ENCODE data around the gene B3GALNT1. TPM values are rescaled to one million over a fixed set of nuclear protein-coding genes. Genes with fewer than 3 reads are reported as not detected.

B3GALNT1 gene
- total and polyA plus RNA-seq, 4 donors, result 4.6 to 24.0 (median 15.3) TPM

DNA sequence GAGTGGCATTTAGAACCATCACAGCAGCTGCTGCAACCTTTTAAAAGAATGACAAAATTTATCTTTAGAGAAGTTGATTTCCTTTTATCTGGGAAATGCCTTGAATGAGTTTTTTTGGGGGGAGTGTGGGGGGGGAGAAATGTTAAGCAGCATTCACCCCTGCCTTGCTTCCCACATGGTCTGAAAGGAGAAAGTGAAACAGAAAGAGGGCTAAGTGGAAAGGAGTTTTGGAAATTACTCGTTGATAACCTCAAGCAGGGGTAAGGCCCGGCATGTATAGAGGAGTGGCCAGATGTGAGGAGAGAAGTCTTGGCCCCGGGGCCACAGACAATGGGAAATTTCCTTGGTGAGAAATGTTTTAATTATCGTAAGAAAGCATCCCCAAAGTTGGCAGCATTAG lies 23.5 kb downstream of the B3GALNT1 start:
- ATAC-seq (ENCODE audit: insufficient read depth, low FRiP score), result no peak
- TF ChIP-seq, protein P1, sequence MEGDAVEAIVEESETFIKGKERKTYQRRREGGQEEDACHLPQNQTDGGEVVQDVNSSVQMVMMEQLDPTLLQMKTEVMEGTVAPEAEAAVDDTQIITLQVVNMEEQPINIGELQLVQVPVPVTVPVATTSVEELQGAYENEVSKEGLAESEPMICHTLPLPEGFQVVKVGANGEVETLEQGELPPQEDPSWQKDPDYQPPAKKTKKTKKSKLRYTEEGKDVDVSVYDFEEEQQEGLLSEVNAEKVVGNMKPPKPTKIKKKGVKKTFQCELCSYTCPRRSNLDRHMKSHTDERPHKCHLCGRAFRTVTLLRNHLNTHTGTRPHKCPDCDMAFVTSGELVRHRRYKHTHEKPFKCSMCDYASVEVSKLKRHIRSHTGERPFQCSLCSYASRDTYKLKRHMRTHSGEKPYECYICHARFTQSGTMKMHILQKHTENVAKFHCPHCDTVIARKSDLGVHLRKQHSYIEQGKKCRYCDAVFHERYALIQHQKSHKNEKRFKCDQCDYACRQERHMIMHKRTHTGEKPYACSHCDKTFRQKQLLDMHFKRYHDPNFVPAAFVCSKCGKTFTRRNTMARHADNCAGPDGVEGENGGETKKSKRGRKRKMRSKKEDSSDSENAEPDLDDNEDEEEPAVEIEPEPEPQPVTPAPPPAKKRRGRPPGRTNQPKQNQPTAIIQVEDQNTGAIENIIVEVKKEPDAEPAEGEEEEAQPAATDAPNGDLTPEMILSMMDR (IDR thresholded peaks at IDR 0.05; ENCODE audit: control extremely low read depth, extremely low read depth), result no peak
- 27 to 30% methylated on average over 4 of the region's 4 CpGs for WGBS, 2 donors
- Histone ChIP-seq H3K36me3 (ENCODE audit: control insufficient read depth in 4 of 4, insufficient read depth in 4 of 4, low read length in 4 of 4) (peaks cover 4 to 11% (median 10%) of the 10 kb centered on the region in 4 donors), H3K9ac (ENCODE audit: insufficient read depth in 1 of 2, low read length in 2 of 2) (no peak overlapping the region), H3K4me1 (ENCODE audit: control insufficient read depth in 5 of 5, insufficient read depth in 5 of 5, low read length in 5 of 5) (peaks cover 0 to 10% (median 0%) of the 10 kb centered on the region in 5 donors), H3K27me3 (ENCODE audit: control insufficient read depth in 3 of 3, insufficient read depth in 3 of 3, low read length in 2 of 3) (peaks cover 0 to 2% (median 0%) of the 10 kb centered on the region in 3 donors), H3K4me3 (no peak overlapping the region), H3K9me3 (ENCODE audit: control insufficient read depth in 4 of 4, insufficient read depth in 3 of 4, low read length in 3 of 4) (no peaks in the 10 kb centered on the region), H3K27ac (ENCODE audit: low read depth in 1 of 2, low read length in 1 of 2) (peak overlapping the region; percentile 42 to 52)
- DNase-seq, result no peak

DNA sequence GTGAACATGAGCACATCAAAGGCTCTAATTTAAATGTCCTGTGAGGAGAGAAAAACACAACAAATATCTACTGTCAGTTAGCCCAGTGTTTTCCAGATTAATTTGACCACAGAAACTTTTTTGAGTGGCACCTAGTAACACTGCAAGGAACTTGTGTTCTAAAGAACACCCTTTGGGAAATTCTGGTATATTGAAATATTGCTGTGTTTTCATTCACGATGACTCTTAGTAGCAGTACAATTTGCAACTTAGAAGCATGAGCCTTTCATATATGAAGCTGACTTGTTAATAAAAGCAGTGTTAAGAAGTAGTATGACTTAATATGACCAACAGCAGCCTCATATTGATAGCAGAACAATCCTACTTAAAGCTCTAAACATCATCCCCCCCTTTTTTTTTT lies 32.0 kb downstream of the B3GALNT1 start:
- ATAC-seq (ENCODE audit: insufficient read depth, low FRiP score) (no peak), DNase-seq (no peak)
- WGBS, 2 donors, result 96 to 100% methylated on average over 1 of the region's 1 CpG
- Histone ChIP-seq H3K9ac (ENCODE audit: insufficient read depth in 1 of 2, low read length in 2 of 2) (no peak overlapping the region), H3K27ac (ENCODE audit: low read depth in 1 of 2, low read length in 1 of 2) (no peak overlapping the region), H3K9me3 (ENCODE audit: control insufficient read depth in 4 of 4, insufficient read depth in 3 of 4, low read length in 3 of 4) (no peaks in the 10 kb centered on the region), H3K27me3 (ENCODE audit: control insufficient read depth in 3 of 3, insufficient read depth in 3 of 3, low read length in 2 of 3) (no peaks in the 10 kb centered on the region), H3K36me3 (ENCODE audit: control insufficient read depth in 4 of 4, insufficient read depth in 4 of 4, low read length in 4 of 4) (no peaks in the 10 kb centered on the region), H3K4me3 (no peak overlapping the region), H3K4me1 (ENCODE audit: control insufficient read depth in 5 of 5, insufficient read depth in 5 of 5, low read length in 5 of 5) (peaks cover 0 to 7% (median 0%) of the 10 kb centered on the region in 5 donors)
- TF ChIP-seq, protein P1 (IDR thresholded peaks at IDR 0.05; ENCODE audit: control extremely low read depth, extremely low read depth), result no peak

DNA sequence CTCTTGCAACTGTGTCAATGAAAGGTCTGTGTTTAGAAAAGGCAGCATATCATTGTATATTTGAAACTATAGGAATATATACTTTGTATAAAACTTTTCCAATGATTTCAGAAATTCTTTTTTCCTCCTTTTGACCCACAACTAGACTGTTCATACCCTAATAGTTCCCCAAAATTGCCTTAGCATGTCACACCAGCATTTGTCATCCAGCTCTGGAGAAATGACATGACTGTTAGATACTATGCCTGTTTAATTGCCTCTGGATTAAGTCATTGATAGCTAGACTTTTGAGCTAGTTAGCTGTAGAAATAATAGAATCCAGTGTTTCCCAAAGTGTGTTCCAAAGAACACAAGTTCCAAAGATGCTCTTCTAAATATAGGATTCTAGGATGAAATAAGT lies 32.4 kb downstream of the B3GALNT1 start:
- Histone ChIP-seq H3K4me3 (no peak overlapping the region), H3K9ac (ENCODE audit: insufficient read depth in 1 of 2, low read length in 2 of 2) (no peak overlapping the region), H3K27ac (ENCODE audit: low read depth in 1 of 2, low read length in 1 of 2) (no peak overlapping the region), H3K27me3 (ENCODE audit: control insufficient read depth in 3 of 3, insufficient read depth in 3 of 3, low read length in 2 of 3) (no peaks in the 10 kb centered on the region), H3K36me3 (ENCODE audit: control insufficient read depth in 4 of 4, insufficient read depth in 4 of 4, low read length in 4 of 4) (no peaks in the 10 kb centered on the region), H3K4me1 (ENCODE audit: control insufficient read depth in 5 of 5, insufficient read depth in 5 of 5, low read length in 5 of 5) (peaks cover 0 to 7% (median 0%) of the 10 kb centered on the region in 5 donors), H3K9me3 (ENCODE audit: control insufficient read depth in 4 of 4, insufficient read depth in 3 of 4, low read length in 3 of 4) (no peaks in the 10 kb centered on the region)
- TF ChIP-seq, protein P1 (IDR thresholded peaks at IDR 0.05; ENCODE audit: control extremely low read depth, extremely low read depth), result no peak
- DNase-seq (no peak), ATAC-seq (ENCODE audit: insufficient read depth, low FRiP score) (no peak)

DNA sequence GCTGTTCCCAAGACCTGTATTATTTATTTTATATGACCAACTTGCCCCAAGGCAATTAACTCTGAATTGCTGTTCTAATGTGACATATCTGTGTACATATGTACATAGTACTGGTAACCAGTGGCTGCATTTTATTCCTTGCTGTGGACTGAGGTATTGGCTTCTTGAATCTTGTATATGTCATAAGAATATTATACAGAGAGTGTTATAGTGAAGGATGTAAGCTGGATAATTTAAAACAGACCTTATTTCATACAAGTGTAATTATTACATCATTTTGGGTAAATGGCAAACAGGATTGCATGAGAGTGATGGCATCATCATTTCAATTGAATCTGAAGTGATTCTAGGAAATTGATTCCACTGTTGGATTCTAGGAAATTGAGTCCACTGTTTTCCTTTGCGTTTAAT lies 32.9 kb downstream of the B3GALNT1 start:
- Histone ChIP-seq H3K27me3 (ENCODE audit: control insufficient read depth in 3 of 3, insufficient read depth in 3 of 3, low read length in 2 of 3) (no peaks in the 10 kb centered on the region), H3K9me3 (ENCODE audit: control insufficient read depth in 4 of 4, insufficient read depth in 3 of 4, low read length in 3 of 4) (no peaks in the 10 kb centered on the region), H3K36me3 (ENCODE audit: control insufficient read depth in 4 of 4, insufficient read depth in 4 of 4, low read length in 4 of 4) (no peaks in the 10 kb centered on the region), H3K27ac (ENCODE audit: low read depth in 1 of 2, low read length in 1 of 2) (no peak overlapping the region), H3K4me3 (no peak overlapping the region), H3K4me1 (ENCODE audit: control insufficient read depth in 5 of 5, insufficient read depth in 5 of 5, low read length in 5 of 5) (peaks cover 0 to 7% (median 0%) of the 10 kb centered on the region in 5 donors), H3K9ac (ENCODE audit: insufficient read depth in 1 of 2, low read length in 2 of 2) (no peak overlapping the region)
- no peak for DNase-seq
- WGBS, 2 donors, result 71 to 74% methylated on average over 1 of the region's 1 CpG
- TF ChIP-seq, protein P1 (IDR thresholded peaks at IDR 0.05; ENCODE audit: control extremely low read depth, extremely low read depth), result no peak
- no peak for ATAC-seq (ENCODE audit: insufficient read depth, low FRiP score)
